Adrenal gland (tissue), 5 donors: ENCODE data around the gene KRTAP3-2.

Source experiments
- POLR2A ChIP-seq, 2 donors: fragments of 450-650 bp; IDR thresholded peaks; one replicate each; pipeline ENCODE4 v1.6.1; 2017; ENCODE audit warnings: antibody characterized with exemption in 2 of 2, mild to moderate bottlenecking in 2 of 2, moderate library complexity in 1 of 2
- TF ChIP-seq, protein P1 (sequence below), 6 experiments: fragments of 450-650 bp in 4 of 6; fragments of 200-600 bp in 2 of 6; sonication (generic) in 1 of 6; IDR thresholded peaks; 1 replicate in 5 of 6; 2 replicates in 1 of 6; pipeline versions ENCODE4 v1.5.1 to v1.8.0; 2016 to 2021; ENCODE audit warnings: antibody characterized with exemption in 6 of 6, mild to moderate bottlenecking in 2 of 6, moderate library complexity in 1 of 6
- donor health status: DM: no; HTN: no; CAD: no.

DNA sequence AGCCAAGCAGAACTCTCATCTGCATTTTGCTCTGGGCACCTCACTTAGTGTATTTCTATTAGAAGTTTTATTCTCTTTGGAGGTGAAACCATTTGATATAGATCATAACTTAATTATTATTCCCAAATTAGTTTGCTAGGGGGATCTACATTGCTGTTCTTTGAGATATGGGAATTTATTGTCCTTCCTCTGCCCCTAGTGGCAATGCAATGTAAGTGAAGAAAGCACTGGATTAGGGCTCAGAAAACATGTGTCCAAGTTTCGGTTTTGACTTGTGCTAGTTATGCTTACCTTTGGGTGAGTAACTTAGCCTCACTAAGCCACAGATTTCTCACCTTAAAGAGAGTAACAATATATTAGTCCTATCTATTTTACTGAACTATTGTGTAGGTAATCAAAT lies 35.9 kb downstream of the KRTAP3-2 start:
- TF ChIP-seq POLR2A (IDR thresholded peaks at IDR 0.05) = no peak
- TF ChIP-seq, protein P1, sequence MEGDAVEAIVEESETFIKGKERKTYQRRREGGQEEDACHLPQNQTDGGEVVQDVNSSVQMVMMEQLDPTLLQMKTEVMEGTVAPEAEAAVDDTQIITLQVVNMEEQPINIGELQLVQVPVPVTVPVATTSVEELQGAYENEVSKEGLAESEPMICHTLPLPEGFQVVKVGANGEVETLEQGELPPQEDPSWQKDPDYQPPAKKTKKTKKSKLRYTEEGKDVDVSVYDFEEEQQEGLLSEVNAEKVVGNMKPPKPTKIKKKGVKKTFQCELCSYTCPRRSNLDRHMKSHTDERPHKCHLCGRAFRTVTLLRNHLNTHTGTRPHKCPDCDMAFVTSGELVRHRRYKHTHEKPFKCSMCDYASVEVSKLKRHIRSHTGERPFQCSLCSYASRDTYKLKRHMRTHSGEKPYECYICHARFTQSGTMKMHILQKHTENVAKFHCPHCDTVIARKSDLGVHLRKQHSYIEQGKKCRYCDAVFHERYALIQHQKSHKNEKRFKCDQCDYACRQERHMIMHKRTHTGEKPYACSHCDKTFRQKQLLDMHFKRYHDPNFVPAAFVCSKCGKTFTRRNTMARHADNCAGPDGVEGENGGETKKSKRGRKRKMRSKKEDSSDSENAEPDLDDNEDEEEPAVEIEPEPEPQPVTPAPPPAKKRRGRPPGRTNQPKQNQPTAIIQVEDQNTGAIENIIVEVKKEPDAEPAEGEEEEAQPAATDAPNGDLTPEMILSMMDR (IDR thresholded peaks at IDR 0.05) = peak; percentile 38 to 66 (median 50)
